BLaER1 (cell line): Measurements from ENCODE around the gene SH3TC1.

Source experiments
- H3K27ac ChIP-seq: shearing (Covaris generic); formaldehyde crosslinking; 2 replicates; pipeline ENCODE4 v1.8.1; 2022
- H3K27me3 ChIP-seq: shearing (Covaris generic); formaldehyde crosslinking; 2 replicates; pipeline ENCODE4 v1.8.1; 2022
- H3K36me3 ChIP-seq: shearing (Covaris generic); formaldehyde crosslinking; 2 replicates; pipeline ENCODE4 v1.8.1; 2022
- H3K4me1 ChIP-seq: shearing (Covaris generic); formaldehyde crosslinking; 2 replicates; pipeline ENCODE4 v1.8.1; 2022
- H3K4me2 ChIP-seq: shearing (Covaris generic); formaldehyde crosslinking; 2 replicates; pipeline ENCODE4 v1.8.1; 2022
- H3K4me3 ChIP-seq: shearing (Covaris generic); formaldehyde crosslinking; 2 replicates; pipeline ENCODE4 v1.8.1; 2022
- H3K9ac ChIP-seq: shearing (Covaris generic); formaldehyde crosslinking; 2 replicates; pipeline ENCODE4 v1.8.1; 2022
- H3K9me3 ChIP-seq: shearing (Covaris generic); formaldehyde crosslinking; 2 replicates; pipeline ENCODE4 v1.8.1; 2022
- H4K20me1 ChIP-seq: shearing (Covaris generic); formaldehyde crosslinking; 2 replicates; pipeline ENCODE4 v1.8.1; 2022
- Cebpa-rat ChIP-seq: shearing (Covaris generic); IDR thresholded peaks from 2 replicates; pipeline ENCODE4 v1.8.1; 2022

Gene SH3TC1

DNA sequence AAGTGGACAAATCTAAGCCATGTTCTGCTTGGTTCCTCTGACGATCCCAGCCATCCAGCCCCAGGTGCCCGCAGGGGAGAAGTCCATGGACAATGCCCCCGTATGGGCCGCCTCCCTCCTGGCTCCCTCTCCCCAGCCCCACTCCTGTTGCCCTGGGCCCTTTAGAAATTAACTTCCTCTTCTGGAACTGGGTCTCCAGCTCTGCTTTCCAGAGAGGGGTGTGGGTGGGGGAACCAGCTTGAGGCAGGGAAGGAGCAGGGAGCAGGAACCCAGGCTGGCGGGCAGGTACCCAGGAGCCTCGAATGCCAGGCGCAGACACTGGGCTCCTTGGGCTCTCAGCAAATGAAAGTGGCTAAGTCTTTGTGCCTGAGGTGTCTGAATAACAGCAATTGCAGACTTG lies 27.8 kb upstream of the SH3TC1 start:
- no peak for TF ChIP-seq Cebpa-rat
- Histone ChIP-seq H3K4me1 (peaks cover 39% of the 10 kb centered on the region), H3K9me3 (peaks cover 8% of the 10 kb centered on the region), H3K4me3 (no peak overlapping the region), H3K27ac (no peak overlapping the region), H3K27me3 (no peaks in the 10 kb centered on the region), H4K20me1 (no peaks in the 10 kb centered on the region), H3K9ac (no peak overlapping the region), H3K4me2 (no peak overlapping the region), H3K36me3 (no peaks in the 10 kb centered on the region)

DNA sequence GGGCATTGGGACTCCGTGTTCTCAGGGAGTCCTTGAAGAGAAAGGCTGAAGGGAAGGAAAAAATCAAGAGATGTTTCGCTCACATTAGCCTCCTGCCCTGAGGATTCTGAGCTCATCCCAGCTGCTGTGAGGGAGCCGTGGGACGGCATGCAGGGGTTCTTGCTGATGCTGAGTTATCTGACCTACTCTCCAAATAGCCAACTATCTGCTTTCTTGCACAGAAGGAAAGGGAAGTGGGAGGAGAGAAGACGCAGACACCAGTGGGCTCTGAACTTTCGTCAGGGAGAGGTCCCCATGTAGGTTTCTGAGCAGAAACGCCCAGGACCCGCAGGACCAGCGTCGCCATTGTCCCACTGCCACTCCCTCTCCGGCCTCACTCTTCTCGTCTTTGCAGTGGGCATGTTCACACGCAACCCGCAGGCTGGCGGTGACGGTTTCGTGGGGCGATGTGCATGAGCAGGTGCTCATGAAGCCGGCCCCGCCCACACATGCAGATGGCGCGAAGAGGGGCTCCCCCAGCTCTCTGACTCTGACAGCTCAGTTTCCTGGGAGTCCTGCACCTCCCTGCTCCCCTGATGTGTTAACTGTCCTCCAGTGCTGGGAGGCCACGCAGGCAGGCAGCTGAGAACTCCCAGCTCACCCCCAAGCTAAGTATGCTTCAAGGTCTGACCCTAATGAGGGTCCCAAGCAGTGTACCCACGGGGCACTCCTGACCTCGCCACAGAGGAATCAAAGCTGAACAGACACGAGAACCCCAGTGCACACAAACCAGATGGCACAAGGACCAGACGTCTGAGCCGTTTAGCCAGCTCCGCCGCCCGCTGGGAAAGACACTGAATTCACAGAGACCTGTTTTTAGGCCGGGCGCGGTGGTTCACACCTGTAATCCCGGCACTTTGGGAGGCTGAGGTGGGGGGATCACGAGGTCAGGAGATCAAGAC lies 26.8 kb upstream of the SH3TC1 start:
- TF ChIP-seq Cebpa-rat, result no peak
- Histone ChIP-seq H3K4me2 (peak overlapping the region; percentile 67), H3K27me3 (no peaks in the 10 kb centered on the region), H3K4me1 (peaks cover 44% of the 10 kb centered on the region), H3K36me3 (no peaks in the 10 kb centered on the region), H4K20me1 (no peaks in the 10 kb centered on the region), H3K27ac (no peak overlapping the region), H3K4me3 (no peak overlapping the region), H3K9ac (no peak overlapping the region), H3K9me3 (peaks cover 8% of the 10 kb centered on the region)

DNA sequence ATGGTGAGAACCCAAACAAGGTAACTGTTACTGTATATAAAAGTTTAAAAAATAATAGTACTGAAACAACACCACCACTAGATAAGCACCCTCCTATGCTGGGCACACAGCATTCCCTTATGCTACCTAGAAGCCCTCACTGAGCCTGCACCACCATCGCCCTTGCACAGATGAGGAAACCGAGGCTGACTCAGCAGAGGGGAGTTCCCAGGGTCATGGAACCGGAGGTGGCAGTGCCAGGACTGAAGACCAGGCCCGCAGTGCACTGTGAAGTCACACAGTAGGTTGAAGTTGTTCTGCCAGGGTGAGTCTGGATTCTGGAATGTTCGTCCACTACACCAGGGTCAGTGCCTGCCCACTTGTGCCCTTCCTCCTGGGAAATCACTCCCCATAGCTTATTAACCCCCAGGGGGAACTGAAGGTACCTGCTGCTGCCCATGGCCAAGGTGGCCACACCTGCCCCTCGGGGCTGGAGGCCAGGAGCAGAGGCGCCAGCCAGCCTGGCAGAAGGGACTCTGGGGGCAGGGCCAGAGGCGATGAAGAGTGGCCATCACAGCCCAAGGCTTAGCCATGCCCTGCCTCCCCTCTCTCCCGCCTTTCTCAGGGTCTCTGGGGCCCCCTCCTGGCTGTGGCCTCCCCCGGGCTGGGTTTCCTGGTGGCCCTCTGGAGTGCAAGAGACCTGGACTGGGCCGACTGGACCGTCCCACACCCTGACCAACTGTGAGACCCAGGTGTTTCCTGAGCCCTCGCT lies 25.4 kb upstream of the SH3TC1 start:
- Histone ChIP-seq H4K20me1 (no peaks in the 10 kb centered on the region), H3K9ac (peak overlapping the region; percentile 11; the same call in 1 of the 2 replicates), H3K27me3 (no peaks in the 10 kb centered on the region)

DNA sequence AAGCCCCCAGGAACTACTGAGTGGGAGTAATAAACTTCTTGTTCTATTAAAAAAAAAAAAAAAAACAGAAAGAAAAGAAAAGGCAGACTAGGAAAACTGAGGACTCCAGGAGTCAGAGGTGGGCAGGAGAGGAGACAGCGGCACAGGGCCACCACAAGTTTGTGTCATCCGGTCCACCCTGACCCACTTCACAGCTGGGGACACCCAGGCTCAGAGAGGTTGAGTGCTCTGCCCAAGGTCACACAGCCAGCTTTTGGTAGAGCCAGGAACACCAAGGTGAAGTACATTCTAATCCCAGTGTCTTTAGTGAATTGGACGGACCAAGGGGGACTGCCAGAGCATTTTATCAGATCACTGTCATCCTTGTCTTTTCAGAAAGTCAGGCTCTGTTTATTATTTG lies 24.1 kb upstream of the SH3TC1 start:
- TF ChIP-seq Cebpa-rat, result no peak
- peaks cover 39% of the 10 kb centered on the region for H3K4me1 ChIP-seq
- H3K4me2 ChIP-seq, result no peak overlapping the region
- no peaks in the 10 kb centered on the region for H3K27me3 ChIP-seq
- no peaks in the 10 kb centered on the region for H4K20me1 ChIP-seq
- no peak overlapping the region for H3K27ac ChIP-seq
- no peak overlapping the region for H3K9ac ChIP-seq
- no peaks in the 10 kb centered on the region for H3K36me3 ChIP-seq
- H3K9me3 ChIP-seq, result no peaks in the 10 kb centered on the region
- H3K4me3 ChIP-seq, result no peak overlapping the region

More for the DNA sequence above, 25.4 kb upstream of the SH3TC1 start:
- Histone ChIP-seq H3K9me3 (peaks cover 3% of the 10 kb centered on the region), H3K27ac (peak overlapping the region; percentile 31; the same call in 1 of the 2 replicates), H3K36me3 (no peaks in the 10 kb centered on the region), H3K4me1 (peaks cover 39% of the 10 kb centered on the region), H3K4me2 (peak overlapping the region; percentile 64), H3K4me3 (no peak overlapping the region)
- no peak for TF ChIP-seq Cebpa-rat

DNA sequence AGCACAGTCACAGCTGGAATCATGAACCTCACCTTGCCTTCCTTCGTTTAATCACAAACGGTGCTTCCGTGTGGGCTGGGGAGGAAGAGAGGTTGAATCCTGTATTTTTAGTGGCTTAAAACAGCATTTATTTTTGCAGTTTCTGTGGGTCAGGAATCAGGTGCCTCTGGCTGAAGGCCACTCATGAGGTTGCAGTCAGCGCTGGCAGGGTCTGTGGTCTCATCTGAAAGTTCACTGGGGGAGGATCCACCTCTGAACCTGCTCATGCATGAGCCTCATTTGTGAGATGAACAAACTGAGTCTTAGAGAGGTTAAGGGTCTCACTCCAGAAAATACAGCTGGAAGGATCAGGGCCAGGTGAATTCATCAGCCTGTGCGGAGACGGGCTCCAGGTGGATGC lies 23.4 kb upstream of the SH3TC1 start:
- no peak overlapping the region for H3K27ac ChIP-seq
- no peaks in the 10 kb centered on the region for H3K36me3 ChIP-seq
- no peak for TF ChIP-seq Cebpa-rat
- no peak overlapping the region for H3K9ac ChIP-seq
- H4K20me1 ChIP-seq, result no peaks in the 10 kb centered on the region
- H3K9me3 ChIP-seq, result no peaks in the 10 kb centered on the region
- no peak overlapping the region for H3K4me2 ChIP-seq
- H3K4me3 ChIP-seq, result no peak overlapping the region
- peaks cover 39% of the 10 kb centered on the region for H3K4me1 ChIP-seq
- no peaks in the 10 kb centered on the region for H3K27me3 ChIP-seq

DNA sequence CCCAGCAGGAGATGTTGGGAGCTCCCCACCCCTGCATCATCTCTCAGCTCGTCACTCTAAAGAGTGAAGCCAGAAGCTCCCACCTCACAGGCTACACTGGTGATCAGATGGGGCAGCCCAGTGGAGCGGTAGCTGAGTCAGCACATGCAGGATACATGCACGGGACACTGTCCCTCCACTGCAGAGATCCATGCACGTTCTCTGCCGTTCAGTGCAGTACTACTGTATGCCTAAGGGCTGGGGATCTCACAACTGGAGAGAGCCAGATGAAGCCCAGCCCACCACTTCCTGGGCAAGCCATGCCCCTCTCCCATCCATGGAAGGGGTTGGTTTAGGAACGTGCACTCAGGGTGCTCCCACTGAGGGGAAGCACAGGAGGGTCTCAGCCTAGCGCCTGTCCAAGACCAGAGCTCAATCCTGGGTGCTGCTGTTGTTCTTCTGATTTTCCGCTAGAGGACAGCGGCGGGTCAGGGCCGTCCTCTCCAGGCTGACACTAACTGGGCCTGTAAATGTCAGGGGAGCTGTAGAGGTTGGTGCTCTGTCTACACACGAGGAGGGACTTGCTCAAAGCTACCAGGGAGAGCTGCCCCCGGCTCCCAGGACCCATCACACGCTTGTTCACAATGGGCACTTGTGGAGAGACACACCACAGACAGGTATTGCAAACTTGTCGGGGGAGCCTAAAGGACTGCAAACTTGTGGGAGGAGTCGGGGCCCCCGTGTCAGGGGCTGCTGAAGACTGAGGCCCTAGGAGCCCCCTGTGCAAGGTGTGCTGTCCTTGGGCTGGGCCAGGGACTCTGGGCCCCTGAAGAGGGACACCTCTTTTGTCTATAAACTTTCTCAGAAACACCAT lies 22.3 kb upstream of the SH3TC1 start:
- no peaks in the 10 kb centered on the region for H3K36me3 ChIP-seq
- no peak overlapping the region for H3K9ac ChIP-seq
- TF ChIP-seq Cebpa-rat, result no peak
- no peak overlapping the region for H3K27ac ChIP-seq
- peaks cover 33% of the 10 kb centered on the region for H3K4me1 ChIP-seq
- H3K27me3 ChIP-seq, result no peaks in the 10 kb centered on the region
- H3K9me3 ChIP-seq, result no peaks in the 10 kb centered on the region
- H3K4me2 ChIP-seq, result peak overlapping the region; percentile 43
- H4K20me1 ChIP-seq, result no peaks in the 10 kb centered on the region
- H3K4me3 ChIP-seq, result no peak overlapping the region

DNA sequence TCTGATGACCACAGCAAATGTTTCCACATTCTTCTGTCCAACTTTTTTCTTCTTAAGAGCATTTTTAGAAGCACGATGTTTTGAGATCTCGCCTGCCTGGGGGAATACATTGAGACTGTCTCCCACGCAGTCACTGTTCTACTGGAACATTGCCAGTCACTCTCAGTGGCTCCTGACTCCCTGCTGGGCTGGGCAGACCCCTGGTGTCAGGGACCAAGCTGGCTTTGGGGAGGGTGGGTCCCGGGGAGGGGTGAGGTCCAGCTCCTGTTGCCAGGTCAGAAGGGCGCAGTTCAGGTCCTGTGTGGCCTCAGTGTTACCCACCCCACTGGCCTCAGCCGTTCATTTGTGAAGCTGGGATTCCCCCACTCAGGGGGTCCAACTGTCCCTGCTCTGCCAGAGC lies 21.5 kb upstream of the SH3TC1 start:
- Histone ChIP-seq H3K27ac (no peak overlapping the region), H3K9me3 (no peaks in the 10 kb centered on the region), H4K20me1 (no peaks in the 10 kb centered on the region), H3K9ac (no peak overlapping the region), H3K36me3 (no peaks in the 10 kb centered on the region), H3K27me3 (no peaks in the 10 kb centered on the region), H3K4me1 (peaks cover 25% of the 10 kb centered on the region), H3K4me3 (no peak overlapping the region), H3K4me2 (no peak overlapping the region)
- TF ChIP-seq Cebpa-rat, result no peak

DNA sequence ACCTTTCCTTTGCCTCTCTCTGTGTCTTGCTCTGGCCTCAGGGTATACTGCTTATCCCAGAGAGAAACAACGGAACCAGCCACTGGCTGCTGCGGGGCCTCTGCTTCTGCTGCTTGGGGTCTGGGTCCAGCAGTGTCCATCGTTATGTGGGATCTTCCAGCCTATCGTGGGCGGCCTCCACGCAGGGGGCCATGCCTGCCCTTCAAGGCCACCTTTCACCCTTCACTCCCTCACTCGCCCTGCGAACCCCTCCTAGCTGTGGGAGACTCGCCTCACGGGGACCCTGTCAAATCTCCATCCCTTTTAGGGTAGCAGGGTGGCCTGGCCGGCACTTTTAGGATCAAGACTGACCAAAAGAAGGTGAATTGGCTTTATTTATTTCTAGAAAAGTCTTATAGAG lies 21.1 kb upstream of the SH3TC1 start:
- no peak for TF ChIP-seq Cebpa-rat
- no peaks in the 10 kb centered on the region for H3K36me3 ChIP-seq
- H3K4me1 ChIP-seq, result peaks cover 21% of the 10 kb centered on the region
- H3K4me3 ChIP-seq, result no peak overlapping the region
- no peak overlapping the region for H3K27ac ChIP-seq
- no peaks in the 10 kb centered on the region for H4K20me1 ChIP-seq
- no peaks in the 10 kb centered on the region for H3K27me3 ChIP-seq
- H3K9ac ChIP-seq, result no peak overlapping the region
- no peak overlapping the region for H3K4me2 ChIP-seq
- H3K9me3 ChIP-seq, result no peaks in the 10 kb centered on the region

DNA sequence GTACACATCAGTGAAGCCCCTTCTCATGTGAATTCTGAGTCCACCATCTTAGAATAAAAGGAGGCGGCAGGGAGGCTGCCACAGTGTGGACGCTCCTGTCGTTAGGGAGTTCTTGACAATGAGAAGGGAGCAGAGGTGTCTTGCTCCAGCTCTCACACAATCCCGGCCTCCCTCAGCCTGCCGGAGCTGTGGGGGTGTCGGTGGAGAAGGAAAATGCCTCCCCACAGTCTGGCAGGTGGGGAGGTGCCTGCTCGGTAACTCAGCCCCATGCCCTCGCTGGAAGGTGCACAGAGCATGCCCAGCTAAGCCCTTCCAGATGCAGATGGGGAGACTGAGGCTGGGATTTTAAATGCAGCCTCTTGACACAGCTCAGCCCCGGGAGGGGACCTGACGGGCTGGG lies 20.0 kb upstream of the SH3TC1 start:
- Histone ChIP-seq H4K20me1 (no peaks in the 10 kb centered on the region), H3K9me3 (no peaks in the 10 kb centered on the region), H3K4me1 (peaks cover 15% of the 10 kb centered on the region), H3K27me3 (no peaks in the 10 kb centered on the region), H3K4me3 (no peak overlapping the region), H3K9ac (no peak overlapping the region), H3K36me3 (no peaks in the 10 kb centered on the region), H3K27ac (no peak overlapping the region), H3K4me2 (no peak overlapping the region)
- no peak for TF ChIP-seq Cebpa-rat
